Activated CD8-positive, alpha-beta memory T cell treated with anti-CD3 and anti-CD28 coated beads for 1 hour (primary cell): ENCODE data around the gene KIF6.

Source experiments
- DNase-seq, 2 donors: peaks; one replicate each; pipeline ENCODE4 v3.0.0-alpha.2; 2020; ENCODE audit warnings: low read depth in 1 of 2; ENCODE audit errors: extremely low read depth in 1 of 2

KIF6 gene

DNA sequence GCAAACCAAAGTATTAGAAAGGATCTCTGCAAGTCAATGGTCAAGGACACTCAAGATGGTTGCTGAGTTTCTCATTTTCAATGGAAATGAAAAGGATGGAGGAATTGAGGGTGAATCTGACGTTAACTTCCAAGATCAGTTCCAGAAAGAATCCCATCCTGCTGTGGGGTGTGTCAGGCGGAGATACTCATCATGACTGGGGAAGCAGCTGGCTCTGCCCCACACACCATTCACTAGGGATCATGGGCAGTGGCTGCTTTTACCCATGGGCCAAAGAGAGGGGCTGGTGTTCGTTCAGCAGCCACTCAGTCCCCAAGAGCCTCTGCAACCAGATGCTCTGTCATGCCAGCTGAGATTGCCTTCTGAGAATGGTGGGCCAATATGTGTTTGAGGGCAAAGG, 300.4 kb downstream of the KIF6 start:
- DNase-seq = no peak

DNA sequence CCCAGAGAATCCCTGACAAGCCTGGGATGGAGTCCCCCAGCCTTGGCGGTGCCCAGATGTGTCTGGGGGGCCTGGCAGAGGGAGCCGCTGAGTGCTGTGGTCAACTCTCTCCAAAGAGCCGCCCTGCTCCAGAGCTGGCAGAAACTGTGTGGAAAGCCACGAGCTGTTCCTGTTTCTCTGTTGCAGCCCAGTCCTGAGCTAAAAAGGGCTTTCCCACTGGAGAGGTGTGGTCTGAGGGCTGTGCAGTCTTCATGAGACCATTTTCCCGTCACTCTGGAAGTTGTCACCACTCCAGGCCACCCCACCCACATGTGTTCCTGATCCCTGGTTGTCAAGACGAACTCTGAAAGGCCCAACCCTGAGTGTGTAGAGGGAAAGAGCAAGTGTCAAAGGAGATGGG, 303.0 kb downstream of the KIF6 start:
- no peak for DNase-seq

DNA sequence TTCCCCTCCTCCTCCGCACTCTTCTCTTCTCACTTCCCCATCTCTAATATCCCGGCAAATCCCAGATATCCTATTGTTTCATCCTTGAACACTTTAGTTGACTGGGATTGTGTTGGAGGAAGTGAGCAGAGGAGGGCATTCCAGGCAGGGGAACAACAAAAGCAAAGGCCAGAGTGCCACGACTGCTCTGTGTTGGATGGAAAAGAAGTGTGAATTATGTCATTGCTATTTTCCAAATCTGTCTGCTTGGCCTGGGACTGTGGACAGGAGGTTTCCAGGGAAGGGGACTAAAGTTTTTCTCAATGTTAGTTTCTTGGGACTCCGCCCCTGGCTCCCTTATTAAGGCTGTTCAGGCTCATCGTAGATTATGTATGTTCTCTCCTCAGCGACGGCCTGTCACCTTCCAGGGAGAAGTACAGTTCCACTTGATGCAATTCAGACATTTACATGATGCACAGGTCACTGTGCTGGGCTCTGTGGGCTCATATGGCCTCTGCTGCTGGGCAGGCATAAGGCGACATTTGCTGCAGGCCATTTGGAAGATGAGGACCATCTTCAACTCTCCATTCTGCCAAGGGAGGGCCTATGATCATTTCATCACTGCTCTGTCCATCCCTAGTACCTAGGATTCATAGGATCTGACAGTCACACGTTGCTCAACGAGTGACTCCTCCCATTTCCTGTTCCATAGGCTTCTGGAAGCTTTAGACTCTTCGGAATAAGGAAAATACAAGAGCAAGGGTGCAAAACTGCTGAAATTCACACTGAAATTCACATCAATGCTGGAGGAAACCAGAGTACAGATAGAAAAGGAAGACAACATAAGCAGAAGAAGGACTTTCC, 303.6 kb downstream of the KIF6 start:
- DNase-seq = no peak

DNA sequence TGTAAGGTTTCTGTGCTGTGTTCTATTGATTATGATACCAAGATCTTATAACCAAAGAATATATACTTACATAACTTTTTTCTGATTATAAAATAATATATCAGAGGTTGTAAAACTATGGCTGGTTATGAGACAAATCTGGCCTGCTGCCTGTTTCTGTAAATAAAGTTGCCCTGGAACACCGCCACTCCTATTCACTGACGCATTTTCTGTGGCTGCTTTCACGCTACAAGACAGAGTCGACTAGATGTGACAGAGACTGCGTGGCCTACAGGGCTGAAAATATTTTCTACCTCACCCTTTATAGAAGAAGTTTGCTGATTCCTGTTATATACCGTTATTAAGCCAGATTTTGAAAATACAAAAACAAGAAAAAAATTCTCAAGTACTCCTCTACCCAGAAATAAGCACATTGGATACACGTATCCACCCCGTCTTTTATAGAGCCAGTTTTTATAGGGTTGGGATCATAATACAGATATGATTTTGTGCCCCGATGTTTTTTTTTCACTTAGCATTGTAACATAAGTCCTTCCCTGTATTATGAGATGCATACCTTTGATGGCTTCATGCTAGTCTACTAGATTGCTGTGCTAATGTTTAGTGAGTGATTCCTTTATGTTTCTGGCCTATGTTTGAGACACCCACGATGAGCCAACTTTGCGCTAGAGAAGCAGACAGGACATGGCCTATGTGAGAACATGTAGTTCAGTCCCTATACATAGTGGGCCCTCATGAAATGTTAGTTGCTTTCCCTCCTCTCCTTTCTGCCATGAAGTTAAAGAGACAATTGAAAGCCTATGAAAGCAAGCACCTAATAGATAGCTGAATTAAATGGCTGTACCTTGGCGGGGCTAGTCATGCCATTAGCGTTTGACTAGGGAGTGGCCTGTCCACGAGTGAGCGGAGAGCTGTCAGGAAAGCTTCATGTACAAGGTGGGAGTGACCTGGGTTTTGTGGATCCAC, 304.6 kb downstream of the KIF6 start:
- no peak for DNase-seq

DNA sequence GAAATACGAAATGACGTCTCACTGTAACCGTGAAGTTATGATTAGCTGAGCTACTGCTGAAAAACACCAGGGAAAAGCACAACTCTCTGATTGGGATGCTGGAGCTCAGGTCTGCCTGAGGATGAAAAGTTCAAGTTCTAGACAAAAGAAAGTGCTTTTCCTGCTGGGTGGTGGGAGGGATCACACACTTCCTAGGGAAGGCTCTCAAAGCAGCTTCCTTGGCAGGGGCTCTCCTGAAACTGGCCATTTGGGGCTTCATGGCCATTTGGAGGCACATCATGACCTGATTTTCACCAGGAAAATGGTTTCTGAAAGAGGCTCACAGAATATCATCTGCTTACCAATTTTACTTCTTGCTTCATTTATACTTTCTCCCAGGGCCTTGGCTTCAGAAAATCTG, 305.6 kb downstream of the KIF6 start:
- DNase-seq = no peak

DNA sequence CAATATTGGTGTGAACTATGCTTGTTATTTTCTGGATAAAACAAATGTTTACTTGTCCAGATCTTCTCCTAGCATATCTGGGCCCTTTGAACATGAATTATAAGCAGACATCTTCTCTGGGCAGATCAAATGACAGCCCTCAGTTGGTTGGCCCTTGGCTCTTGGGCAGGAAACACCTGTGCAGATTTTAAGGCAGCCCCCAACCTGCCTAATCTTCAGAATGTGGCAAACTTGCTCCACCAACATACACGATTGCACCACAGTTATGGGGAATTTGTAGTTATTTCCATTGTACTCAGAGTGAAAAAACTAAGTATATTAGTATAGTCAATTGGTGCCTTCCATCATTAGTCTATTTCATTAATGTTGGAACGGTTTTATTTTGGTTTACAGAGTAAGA, 307.8 kb downstream of the KIF6 start:
- no peak for DNase-seq

DNA sequence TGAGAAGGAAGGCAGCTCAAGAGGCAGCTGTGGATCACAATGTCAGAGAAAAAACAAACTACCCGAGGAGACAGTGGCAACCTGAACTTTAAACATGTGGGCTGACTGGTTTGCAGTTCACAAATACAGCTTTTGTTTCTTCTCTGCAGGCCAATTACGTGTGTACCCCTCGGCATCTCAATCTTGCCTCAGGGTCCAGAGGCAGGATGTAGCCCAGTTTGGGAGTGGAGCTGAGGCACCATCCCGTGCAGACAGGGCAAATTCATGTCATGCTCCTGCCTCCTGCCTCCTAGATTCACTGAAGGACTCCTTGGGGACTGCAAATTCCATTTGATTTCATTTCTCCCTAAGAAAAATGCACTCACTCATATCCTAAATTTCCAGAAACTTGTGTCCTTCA, 308.5 kb downstream of the KIF6 start:
- DNase-seq = no peak

DNA sequence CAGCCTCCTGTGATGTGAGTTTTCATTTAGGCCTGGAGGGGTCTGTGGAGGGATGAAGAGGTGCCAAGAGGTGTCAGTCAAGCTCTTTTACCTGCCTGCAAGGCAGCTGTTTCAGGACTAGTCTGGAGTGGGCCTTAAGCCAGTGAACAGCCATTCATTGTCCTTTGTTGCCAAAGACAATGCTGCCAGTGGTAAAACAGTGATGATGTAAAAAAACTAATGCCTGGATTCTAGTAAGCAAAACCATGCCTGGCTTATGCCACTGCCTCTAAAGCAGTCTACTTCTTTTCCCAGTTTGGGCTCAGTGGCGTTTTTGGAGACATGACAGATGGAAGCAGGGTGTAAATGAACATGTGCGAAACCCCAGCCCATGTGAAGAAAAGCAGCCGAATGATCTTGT, 309.2 kb downstream of the KIF6 start:
- no peak for DNase-seq

DNA sequence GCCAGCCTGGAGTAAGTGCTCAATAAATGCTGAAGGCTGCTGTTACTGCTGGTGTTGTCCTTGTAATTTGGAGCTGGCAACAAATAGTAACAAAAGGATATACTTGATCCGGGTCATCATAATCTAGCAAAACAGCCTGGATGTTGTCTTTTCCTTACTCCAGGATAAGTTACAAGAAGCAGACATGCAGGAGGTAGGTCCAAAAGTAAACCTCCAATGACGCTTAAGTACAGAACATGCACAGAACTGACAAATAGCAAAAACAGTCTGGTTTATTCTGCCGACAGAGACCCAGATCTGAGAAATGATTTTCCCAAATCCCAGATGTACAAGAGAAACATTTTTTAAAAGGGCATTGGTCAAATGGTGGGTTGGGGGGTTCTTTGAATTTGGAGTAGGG, 309.7 kb downstream of the KIF6 start:
- DNase-seq = no peak

DNA sequence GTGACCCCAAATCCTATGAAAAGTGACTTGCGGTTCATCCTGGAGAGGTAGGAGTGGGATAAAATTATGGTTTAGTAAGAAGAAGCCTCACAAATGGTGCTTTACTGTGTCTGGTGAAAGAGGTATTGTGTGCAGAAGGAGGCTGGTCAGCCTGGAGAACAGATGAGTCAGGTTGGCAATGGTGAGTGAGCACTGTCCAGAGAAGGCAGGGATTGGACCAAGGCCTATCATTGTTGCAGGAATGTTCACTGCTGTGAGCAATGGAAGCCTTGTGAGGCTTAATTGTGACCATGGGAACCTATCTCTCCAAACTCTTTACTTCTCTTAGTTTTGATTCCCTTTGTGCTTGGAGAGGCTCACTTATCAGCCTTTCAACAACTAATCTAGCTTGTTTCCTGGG, 313.7 kb downstream of the KIF6 start:
- DNase-seq = no peak

DNA sequence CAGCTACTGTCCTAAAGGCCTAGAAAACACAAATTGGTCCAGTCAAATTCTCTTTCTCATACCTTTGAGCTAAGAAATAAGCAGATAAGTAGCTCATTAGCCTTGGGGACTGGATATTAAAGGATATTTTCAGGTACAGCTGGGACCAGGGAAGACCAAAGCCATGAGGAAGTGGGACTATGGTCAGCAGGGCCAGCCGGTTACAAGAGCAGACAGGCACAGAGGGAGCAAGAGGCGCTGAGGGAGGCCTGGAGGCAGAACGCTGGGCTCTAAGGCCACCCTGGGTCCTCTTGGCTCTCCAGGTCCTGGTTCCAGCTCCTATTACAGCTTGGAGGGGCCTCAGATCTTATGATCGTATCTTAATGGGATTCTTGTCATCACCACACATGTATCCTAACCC, 314.2 kb downstream of the KIF6 start:
- DNase-seq = no peak

DNA sequence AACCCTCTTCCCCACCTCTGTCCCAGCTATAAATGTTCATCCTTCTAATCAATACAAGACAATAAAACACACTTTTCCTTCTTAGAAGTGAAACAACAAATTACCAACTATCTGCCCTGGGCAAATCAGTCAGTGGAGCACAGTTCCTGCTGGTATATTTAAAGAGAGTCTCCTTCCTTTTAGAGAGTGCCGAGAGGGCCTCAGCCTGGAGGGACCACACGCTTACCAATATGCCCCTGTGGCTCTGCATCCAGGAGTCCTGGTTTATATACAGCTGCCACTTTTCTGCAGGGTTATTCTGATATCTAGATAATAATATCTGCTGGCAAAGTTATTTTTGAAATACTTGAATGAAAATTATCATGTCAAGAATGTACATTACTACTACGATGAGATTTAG, 315.3 kb downstream of the KIF6 start:
- no peak for DNase-seq

DNA sequence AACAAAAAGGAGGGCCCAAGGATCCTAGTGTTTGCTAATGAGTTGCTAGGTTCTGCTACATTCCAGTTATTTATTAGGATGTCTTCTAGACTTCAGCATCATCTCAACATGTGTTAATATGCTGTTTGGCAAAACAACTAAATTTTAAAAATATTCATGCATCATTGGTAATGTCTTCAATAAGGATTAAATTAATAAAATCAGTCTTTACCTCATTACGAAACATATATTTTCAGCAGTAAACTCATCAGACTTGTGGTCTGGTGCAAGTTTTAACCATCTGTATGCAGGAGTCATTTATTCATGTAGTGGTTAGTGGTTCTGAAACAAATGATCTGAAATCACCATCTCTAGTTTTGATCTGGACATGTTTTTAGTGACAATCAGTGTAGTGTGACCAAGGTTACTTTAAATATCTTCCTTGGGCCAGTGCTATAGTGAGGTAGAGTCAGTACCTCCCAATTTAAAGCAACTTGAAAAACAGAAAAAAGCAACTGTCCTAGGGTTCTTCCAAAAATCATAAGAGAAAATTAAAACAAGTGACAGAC, 317.7 kb downstream of the KIF6 start:
- DNase-seq = no peak

DNA sequence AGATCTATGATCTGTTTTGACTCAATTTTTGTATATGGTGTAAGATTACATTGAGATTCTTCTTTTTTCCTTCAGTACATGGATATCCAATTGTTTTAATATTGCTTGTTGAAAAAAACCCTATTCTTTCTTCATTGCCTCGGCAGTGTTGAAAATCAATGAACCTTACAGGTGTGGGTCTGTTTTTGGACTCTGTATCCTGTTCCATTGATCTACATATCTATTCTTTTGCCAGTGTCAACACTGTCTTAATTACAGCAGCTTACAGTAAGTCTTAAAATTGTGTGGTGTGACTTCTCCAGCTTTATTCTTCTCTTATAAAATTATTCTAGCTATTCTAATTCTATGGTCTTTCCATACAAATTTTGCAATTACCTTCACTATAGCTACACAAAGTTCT, 320.9 kb downstream of the KIF6 start:
- DNase-seq = no peak

DNA sequence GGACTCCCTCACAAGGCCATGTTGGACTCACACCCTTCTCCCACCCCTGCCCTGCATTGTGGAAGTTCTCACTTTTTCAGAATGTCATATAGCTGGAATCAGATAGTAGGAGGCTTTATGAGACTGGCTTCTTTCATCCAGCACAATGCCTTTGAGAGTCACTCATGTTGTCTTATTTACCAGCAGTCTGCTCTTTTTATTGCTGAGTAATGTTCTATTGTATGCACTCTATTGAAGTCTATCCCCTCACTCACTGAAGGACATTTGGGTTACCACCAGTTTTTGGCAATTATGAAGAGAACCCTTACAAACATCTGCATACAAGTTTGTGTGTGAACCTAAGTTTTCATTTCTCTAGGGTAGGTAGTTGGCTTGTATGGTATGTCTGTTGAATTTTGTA, 321.9 kb downstream of the KIF6 start:
- DNase-seq = no peak

DNA sequence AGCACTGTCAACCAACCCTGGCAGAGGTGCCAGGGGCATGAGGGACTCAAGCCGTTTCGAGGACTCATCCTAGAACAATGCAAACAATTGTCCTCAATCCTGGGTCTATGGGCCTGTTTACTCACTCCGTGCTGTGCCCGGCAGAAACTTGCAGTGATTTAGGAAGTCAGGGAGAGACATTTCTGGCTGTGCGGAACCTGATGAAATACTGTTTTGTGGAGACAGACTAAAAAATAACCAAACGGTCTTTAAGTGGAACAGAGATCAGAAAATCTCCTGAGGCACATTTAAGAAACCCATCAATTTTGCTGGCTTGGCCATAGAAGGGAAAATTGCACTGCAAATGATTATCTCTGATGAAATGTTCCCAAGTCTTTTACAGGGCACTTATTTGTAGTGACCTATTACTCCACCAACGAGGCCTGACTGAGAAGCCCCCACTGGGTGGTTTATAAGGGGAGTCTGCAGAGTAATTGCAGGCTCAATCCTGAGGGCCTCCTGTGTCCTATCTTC, 322.9 kb downstream of the KIF6 start:
- no peak for DNase-seq

DNA sequence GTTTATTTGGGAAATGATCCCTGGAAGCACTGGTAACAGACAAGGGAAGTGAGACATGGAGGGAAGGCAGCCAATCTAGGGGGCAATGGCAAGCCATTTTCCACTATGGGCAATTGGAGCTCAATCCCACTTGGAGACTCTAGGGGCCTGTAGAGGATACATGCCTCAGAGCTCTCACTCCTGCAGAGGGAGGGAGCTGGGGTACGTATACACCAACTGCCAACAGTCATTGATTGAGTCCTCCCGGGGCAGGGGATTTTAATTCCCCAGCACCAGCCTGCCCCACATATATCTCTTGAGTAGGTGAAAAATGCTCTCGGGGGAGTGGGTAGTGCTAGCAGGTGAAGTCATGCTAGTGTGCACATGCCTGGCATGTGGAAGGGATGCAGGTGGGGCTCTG, 323.8 kb downstream of the KIF6 start:
- no peak for DNase-seq

DNA sequence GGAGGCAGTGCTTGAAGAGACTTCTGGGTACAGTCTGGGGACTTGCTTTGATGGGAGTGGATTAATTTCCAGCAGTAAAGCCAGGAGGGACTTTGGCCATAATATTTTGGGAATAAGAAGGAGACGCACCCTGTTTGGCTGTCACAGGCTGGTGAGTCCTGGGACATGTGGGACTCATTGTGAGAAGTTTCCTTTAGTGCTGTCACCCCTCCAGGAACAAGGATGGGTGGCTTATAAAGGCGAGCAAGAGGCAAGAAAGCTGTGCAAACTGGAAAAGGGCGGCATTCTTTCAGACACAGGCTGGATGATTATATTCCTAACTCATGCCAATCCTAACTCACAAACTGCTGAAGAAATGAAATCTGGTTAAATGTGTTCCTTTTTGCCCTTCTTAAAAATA, 325.2 kb downstream of the KIF6 start:
- no peak for DNase-seq

DNA sequence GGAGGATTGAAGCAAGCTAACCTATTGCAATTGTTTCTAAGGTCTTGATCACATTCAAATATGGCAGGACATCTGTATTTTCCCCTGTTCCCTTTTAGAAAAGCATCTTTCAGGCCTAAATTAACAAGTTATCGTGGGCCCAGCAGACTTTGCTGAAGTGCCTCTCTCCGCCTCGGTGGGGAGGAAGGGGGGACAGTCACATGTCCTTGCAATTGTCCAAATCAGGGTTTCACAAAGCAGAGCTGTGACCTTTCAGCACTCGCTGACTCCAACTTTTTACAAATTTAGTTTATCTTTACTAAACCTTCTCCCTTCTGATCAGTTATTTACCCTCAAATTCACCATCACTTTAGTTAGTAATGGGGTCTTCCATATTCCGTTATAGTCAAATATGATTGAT, 328.4 kb downstream of the KIF6 start:
- no peak for DNase-seq

DNA sequence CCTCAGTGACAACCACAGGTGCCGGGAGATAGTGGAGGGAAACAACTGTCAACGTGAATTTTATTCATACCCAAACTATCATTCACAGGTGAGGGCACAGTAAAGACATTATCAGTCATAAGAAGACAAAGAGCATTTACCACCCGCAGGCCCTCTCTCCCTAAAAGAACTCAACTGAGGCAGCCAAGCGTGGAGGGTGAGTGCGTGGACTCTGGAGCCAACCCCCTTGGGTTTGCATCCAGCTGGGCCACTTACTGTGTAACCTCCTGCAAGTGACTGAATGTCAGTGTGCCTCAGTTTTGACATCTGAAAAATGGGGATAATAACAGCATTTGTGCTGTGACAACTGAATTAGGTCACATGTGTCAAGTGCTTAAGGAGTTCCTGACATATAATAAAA, 332.1 kb downstream of the KIF6 start:
- DNase-seq = no peak

DNA sequence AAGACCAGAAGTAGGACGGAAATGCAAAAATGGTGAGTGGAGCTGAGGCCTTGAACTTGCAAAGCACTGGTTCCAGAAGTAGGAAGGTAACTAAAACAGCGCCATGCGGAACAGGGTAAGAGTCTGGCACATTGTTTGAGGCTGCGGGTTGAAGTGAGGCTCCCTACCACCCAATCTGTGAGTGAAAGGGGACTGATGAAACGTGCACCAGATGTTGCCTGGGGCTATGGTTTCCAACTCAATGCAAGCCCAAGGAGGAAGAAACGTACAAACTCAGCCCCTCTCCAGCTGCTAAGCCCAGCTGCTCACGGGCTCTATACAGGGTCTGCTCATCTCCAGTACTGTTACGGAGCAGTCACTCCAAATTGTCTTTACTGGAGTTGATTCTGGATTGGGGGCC, 334.0 kb downstream of the KIF6 start:
- DNase-seq = no peak

DNA sequence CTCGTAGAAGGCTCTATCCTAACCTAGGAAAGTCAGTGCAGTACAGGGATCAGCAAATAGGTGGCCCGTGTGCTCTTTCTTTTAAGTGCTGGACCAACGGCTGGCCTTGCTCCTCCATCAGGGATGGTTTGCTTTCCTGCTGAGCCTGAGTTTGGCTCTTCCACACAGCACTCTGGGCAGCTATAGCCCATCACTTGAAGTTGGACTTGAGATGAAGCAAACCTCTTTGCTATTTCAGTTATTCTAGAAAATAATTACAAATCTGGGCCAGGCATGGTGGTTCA, 335.8 kb downstream of the KIF6 start:
- no peak for DNase-seq
